Duodenal mucosa (tissue), 2 donors: ENCODE results near the gene CFC1B.
"Not testable (repeated sequence)": the region's sequence is repeated elsewhere in the genome, so short reads cannot be mapped to it uniquely, and the experiment has no call there.

Experiments used
- H3K27ac ChIP-seq: one replicate; pipeline ENCODE4 v1.7.0; 2013; ENCODE audit warnings: low read depth, low read length
- H3K27me3 ChIP-seq, 2 donors: one replicate each; pipeline ENCODE4 v1.7.0; 2013; ENCODE audit warnings: low read length in 2 of 2, control low read depth in 1 of 2; ENCODE audit not compliant: insufficient read depth in 2 of 2, control insufficient read depth in 1 of 2
- H3K36me3 ChIP-seq, 2 donors: one replicate each; pipeline ENCODE4 v1.7.0; 2013; ENCODE audit warnings: low read length in 2 of 2, control low read depth in 1 of 2; ENCODE audit not compliant: insufficient read depth in 2 of 2, control insufficient read depth in 1 of 2
- H3K4me1 ChIP-seq, 2 donors: one replicate each; pipeline ENCODE4 v1.7.0; 2013; ENCODE audit warnings: low read length in 2 of 2, control low read depth in 1 of 2; ENCODE audit not compliant: insufficient read depth in 2 of 2, control insufficient read depth in 1 of 2
- H3K4me3 ChIP-seq, 2 donors: one replicate each; pipeline ENCODE4 v1.7.0; 2013; ENCODE audit warnings: low read length in 2 of 2, low read depth in 1 of 2
- H3K9ac ChIP-seq, 2 donors: one replicate each; pipeline ENCODE4 v1.7.0; 2013; ENCODE audit warnings: low read length in 2 of 2, low read depth in 1 of 2
- H3K9me3 ChIP-seq, 2 donors: one replicate each; pipeline ENCODE4 v1.7.0; 2013; ENCODE audit warnings: low read length in 2 of 2, control low read depth in 1 of 2; ENCODE audit not compliant: control insufficient read depth in 1 of 2

The CFC1B gene

DNA sequence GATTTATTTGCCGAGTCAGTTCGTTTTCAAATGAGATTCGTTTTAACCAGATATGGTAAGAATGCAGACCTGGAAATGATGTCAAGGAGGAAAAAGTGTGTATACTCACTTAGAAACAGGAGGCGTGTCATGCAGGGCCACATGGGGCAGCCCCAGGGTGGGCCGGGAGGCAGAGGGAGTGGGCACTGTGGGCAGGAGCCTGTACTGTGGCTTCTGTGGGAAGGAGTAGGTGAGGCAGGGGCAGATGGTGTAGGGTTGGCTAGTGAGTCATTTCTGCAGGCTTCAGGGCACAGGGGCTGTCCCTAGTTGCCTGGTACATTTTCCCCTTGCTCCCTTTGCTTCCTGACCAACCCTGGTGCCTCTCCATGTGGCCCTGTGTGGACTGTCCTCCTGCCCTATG, 10.2 kb downstream of the CFC1B start:
- not testable (repeated sequence) for H3K27ac ChIP-seq, H3K27me3 ChIP-seq, H3K36me3 ChIP-seq, H3K9ac ChIP-seq, H3K4me1 ChIP-seq, H3K9me3 ChIP-seq, H3K4me3 ChIP-seq

DNA sequence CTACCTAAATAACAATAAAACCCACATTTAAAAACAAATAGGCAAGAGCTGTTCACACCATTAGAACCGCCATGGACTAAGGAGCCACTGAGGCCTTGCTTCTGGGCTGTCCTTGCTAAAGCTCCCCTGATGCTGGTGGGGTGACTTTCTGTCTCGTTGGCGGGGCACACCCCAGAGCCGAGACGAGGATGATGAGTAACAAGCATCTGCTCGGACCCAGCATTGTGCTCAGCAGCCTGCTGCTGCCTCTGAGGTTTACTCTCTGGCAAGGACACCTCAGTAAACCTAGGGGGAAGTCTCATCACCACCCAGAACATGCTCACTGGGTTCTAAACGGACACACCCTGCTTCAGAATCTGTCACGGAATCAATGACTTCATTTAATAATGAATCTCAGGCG, 10.7 kb downstream of the CFC1B start:
- H3K9ac ChIP-seq, H3K9me3 ChIP-seq, H3K36me3 ChIP-seq, H3K27me3 ChIP-seq, H3K27ac ChIP-seq, H3K4me1 ChIP-seq, H3K4me3 ChIP-seq: not testable (repeated sequence)

- H3K4me3 ChIP-seq, H3K36me3 ChIP-seq, H3K4me1 ChIP-seq, H3K9me3 ChIP-seq, H3K27me3 ChIP-seq, H3K9ac ChIP-seq, H3K27ac ChIP-seq: not testable (repeated sequence)
Measured at GRCh38 chr2:130536654-130537053, 15.6 kb downstream of the CFC1B start.

DNA sequence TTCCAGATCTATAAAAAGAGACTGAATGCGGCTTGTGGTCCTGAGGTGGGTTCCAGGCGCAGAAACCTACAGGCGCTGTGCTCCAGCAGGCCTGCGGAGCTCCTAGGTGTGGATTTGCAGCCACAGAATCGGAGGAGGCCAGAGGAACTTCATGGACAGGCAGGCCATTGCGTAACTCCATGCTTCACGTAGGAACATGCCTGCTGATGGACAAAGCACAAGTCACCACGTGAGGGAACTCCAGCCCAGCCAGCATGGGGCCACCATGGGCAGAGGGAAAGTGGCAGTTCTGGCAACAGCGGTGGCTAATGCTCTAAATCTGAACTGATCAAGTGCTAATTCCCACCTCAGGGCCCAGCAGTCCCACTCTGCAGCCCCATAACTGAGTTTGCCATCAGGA, 17.2 kb downstream of the CFC1B start:
- not testable (repeated sequence) for H3K27ac ChIP-seq, H3K36me3 ChIP-seq, H3K9ac ChIP-seq, H3K4me1 ChIP-seq, H3K9me3 ChIP-seq, H3K4me3 ChIP-seq, H3K27me3 ChIP-seq

GRCh38 chr2:130542789-130543188, 21.8 kb downstream of the CFC1B start:
- H3K9ac ChIP-seq, H3K27ac ChIP-seq, H3K4me3 ChIP-seq, H3K4me1 ChIP-seq, H3K36me3 ChIP-seq, H3K9me3 ChIP-seq, H3K27me3 ChIP-seq: not testable (repeated sequence)

GRCh38 chr2:130543785-130544528, 22.9 kb downstream of the CFC1B start:
- not testable (repeated sequence) for H3K4me1 ChIP-seq, H3K36me3 ChIP-seq, H3K9ac ChIP-seq

GRCh38 chr2:130544978-130545377, 24.0 kb downstream of the CFC1B start:
- H3K9me3 ChIP-seq, H3K27ac ChIP-seq, H3K36me3 ChIP-seq, H3K27me3 ChIP-seq, H3K4me3 ChIP-seq, H3K9ac ChIP-seq, H3K4me1 ChIP-seq: not testable (repeated sequence)

More at GRCh38 chr2:130543785-130544528, 22.9 kb downstream of the CFC1B start:
- not testable (repeated sequence) for H3K9me3 ChIP-seq, H3K27ac ChIP-seq, H3K4me3 ChIP-seq, H3K27me3 ChIP-seq

- not testable (repeated sequence) for H3K9ac ChIP-seq, H3K4me3 ChIP-seq, H3K27ac ChIP-seq, H3K36me3 ChIP-seq, H3K27me3 ChIP-seq, H3K4me1 ChIP-seq, H3K9me3 ChIP-seq
Measured at GRCh38 chr2:130548418-130548817, 27.4 kb downstream of the CFC1B start.

DNA sequence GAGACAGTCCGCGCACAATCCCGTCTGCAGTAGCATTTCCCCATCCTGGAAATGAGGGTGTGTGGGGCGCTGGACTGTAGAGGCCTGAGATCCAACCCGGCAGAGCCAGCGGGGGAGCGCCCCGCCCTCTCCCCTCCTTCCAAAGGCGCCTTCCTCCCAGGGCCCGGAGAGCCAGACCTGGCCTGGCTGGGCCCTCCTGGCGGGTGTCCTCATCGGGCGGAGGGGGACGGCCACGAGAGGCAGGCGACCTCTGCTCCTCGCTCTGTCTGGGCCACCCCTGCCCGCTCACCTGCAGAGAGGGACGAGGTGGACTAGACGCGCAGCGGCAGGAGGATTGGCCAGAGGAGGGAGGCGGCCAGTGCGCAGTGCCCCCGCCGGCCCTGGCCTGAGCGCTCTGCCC, 28.5 kb downstream of the CFC1B start:
- not testable (repeated sequence) for H3K36me3 ChIP-seq, H3K4me3 ChIP-seq, H3K9ac ChIP-seq, H3K4me1 ChIP-seq, H3K9me3 ChIP-seq, H3K27me3 ChIP-seq, H3K27ac ChIP-seq

GRCh38 chr2:130554178-130554577, 33.2 kb downstream of the CFC1B start:
- not testable (repeated sequence) for H3K4me3 ChIP-seq, H3K4me1 ChIP-seq, H3K9ac ChIP-seq, H3K9me3 ChIP-seq, H3K27ac ChIP-seq, H3K27me3 ChIP-seq, H3K36me3 ChIP-seq

- not testable (repeated sequence) for H3K27ac ChIP-seq, H3K4me3 ChIP-seq, H3K9ac ChIP-seq, H3K4me1 ChIP-seq, H3K27me3 ChIP-seq, H3K9me3 ChIP-seq, H3K36me3 ChIP-seq
Measured at GRCh38 chr2:130556441-130556840, 35.4 kb downstream of the CFC1B start.
